AML-193 (cell line): ENCODE results near the gene TRABD2B.

Source experiments
- DNase-seq, 2 experiments: peaks; one replicate each; lab custom pipeline; 2025; lab: John Stamatoyannopoulos, UW

TRABD2B gene

DNA sequence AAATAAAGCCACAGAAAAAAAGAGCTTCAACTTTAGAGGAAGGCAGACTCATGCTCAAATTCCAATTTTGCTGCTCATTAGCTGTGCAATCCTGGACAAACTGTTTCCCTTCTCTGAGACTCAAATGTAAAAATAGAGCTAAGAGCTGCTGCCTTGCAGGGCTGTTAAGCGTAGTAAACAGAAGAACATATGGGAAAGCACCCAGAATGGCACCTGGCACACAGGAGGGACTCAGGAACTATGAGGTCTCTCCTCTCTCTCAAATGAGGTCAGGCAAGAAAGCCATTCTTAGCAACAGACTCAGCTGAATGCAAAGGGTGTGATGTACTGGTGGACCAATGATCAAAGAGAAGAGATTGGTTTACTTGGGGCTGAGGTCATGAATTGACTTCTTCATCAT lies 61.3 kb downstream of the TRABD2B start:
- DNase-seq, result no peak

- no peak for DNase-seq
These were observed 62.0 kb downstream of the TRABD2B start for GRCh38 chr1:47935163-47935562.

DNA sequence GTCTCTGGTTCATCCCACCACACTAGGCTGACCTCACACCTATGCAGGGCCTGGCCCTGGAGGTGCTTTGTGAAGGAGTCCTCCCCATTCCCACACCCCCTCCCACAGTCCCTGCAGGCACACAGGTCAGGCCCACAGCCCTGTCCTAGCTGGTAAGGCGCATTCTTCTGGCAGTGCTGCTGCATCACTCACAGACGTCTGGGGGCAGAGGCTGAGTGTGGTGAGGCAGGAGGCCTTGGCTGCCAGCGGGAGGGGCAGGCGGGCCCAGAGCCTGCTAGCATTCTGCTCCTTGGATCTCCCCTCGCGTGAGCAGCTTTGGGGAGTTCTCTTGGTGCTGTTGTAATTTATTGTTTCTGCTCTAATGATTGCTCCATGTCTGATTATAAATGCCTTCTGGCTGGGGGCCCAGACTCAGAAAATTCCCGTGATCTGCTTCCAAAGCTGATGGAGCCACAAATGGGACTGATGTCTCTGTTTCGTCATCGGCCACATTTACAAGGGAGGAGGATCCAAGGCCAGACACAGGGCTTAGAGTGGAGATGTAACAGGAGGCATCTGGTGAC lies 62.9 kb downstream of the TRABD2B start:
- no peak for DNase-seq

DNA sequence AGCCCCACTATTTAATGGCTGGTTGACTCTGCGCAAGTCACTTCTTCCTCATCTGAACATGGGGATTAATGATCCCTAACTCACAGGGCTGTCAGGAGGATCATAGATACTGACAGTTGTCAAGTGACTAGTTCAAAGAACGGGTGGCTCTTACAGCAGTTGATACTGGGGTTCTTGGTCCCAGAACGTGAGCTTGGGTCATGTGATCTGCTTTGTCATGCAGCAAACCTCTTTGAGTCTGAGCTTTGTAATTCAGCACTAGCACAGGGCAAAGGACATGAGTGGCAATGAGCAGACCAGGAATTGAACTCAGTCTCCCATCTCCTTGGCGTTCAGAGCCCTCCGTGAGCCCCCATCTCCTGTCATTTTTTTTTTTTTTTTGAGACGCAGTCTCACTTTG lies 64.4 kb downstream of the TRABD2B start:
- no peak for DNase-seq

DNA sequence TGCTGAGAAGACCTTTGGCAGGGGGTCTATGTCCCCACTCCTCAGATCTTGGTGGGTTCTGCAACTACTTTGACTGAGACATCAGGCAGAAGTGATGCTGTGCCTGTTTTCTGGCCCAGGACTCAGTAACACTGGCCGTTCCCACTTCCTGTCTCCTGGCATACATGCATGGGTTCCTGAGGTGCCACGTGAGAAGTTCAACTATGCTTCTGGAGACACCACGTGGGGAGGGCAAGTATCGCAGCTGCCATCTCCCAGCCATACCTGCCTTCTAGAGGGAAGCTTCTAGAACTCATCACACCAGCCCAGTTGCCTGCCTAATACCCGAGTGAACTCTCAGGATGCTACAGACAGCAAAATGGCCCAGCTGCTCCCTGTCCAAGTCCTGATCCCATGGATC lies 65.8 kb downstream of the TRABD2B start:
- no peak for DNase-seq

GRCh38 chr1:47930210-47930840 lies 66.9 kb downstream of the TRABD2B start:
- no peak for DNase-seq

- no peak for DNase-seq
These were observed 70.0 kb downstream of the TRABD2B start for GRCh38 chr1:47927165-47927564.

DNA sequence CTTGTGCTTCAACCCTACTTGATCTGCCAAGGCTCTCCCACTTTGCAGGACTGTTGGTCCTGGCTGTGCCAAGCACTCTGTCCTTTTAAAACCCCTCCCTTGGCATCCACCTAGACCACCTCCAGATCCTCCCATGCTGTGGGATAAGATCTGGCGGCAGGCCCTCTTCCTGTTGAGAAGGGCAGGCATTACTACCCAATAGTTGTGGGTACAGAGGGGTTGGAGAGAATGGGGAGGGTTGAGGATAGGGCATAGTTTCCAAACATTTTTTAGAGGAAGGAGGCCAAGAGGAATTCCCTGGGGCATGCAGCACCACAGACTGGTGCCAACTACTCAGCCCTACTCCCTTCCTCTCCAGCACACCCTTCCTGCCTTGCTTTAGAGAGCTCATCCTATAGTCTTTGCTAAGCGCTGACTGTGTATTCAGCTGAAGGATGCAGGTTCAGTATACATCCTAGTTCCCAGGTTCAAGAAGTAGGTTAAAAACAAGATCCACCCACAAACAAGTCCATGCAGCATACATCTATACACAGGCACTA lies 70.7 kb downstream of the TRABD2B start:
- no peak for DNase-seq

GRCh38 chr1:47924270-47925048 lies 72.7 kb downstream of the TRABD2B start:
- no peak for DNase-seq

GRCh38 chr1:47921935-47922415 lies 75.2 kb downstream of the TRABD2B start:
- DNase-seq, result no peak

DNA sequence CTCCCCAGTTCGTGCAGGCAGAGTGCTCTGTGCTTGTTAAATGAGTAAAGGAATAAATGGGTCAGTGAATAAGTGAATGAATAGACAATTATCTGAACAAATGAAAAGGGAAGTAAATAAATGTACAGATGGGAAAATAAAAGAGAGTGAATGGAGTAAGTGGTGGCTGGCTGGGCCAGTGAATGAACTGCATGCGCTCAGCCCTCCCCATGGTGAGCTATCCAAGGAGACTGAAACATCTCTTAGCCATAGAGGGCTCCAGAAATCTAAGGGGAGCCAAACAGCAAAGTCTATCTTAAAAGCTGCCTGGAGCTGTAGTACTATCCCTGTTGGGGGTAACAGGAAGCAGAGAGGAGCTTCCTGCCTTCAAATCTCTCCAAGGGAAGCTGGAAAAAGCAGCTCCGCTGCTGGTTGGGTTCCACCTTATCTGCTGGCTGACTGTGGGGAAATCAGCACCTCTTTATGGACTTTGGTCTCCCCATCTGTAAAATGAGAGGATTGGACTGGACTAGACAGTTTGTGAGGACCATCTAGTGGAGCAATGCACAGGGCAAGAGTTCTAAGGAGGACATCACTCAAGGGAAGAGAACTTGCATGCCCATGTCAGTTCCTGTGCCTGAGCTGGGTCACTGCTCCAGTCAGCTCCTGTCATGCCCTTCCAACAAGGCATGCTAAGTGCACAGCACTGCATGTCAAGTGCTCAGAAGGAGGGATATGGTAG lies 77.9 kb downstream of the TRABD2B start:
- no peak for DNase-seq

GRCh38 chr1:47918257-47918867 lies 78.8 kb downstream of the TRABD2B start:
- DNase-seq, result no peak

DNA sequence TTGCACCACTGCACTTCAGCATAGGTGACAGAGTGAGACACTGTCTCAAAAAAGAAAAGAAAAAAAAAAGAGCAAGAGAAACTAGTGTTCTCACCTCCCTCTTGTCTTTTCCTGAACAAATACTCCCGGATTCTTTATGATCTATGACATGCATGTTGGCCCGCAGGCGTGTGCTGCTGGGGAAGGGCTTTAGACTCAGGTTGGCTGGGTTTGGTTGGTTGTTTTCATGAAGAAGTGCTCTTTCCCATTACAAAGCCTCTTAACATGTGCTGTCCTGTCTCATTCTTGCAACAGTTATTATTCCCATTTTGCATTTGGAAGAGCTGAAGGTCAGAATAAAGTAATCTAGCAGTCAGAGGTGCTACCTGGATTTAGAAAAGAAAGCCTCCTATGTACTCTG lies 79.5 kb downstream of the TRABD2B start:
- no peak for DNase-seq

DNA sequence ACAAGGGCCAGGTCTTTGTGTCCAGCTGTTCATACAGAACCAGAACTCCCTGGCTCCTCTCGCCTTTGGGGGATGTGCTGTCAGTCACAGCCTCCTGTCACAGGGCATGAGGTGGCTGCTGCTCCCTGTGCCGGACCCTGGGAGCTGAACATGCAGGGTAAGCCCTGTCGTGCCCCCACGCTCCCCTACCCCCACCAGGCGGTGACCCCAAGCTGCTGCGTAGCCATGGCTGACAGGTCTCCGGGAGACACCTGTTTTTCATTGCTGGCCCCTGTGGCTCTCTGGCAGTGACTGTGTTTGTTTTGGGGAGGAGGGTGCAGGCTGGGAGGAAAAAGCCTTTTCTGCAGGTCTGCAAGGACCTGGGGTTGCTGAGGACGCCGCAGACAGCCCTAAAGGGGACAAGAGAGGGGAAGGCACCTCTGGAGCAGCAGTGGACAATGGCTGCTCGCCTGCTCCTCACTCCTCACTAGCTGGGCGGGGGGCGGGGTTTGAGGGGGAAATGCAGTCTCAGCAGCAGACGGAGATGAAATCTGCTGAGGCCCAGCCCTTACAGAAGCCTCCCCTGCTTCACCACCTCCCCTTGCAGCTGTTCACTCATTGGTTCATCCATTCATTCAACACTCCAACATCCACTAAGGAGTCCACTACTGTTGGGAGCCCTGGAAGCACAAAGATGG lies 81.4 kb downstream of the TRABD2B start:
- DNase-seq, result no peak

- DNase-seq, result no peak
These were observed 82.1 kb downstream of the TRABD2B start for GRCh38 chr1:47914952-47915676.

DNA sequence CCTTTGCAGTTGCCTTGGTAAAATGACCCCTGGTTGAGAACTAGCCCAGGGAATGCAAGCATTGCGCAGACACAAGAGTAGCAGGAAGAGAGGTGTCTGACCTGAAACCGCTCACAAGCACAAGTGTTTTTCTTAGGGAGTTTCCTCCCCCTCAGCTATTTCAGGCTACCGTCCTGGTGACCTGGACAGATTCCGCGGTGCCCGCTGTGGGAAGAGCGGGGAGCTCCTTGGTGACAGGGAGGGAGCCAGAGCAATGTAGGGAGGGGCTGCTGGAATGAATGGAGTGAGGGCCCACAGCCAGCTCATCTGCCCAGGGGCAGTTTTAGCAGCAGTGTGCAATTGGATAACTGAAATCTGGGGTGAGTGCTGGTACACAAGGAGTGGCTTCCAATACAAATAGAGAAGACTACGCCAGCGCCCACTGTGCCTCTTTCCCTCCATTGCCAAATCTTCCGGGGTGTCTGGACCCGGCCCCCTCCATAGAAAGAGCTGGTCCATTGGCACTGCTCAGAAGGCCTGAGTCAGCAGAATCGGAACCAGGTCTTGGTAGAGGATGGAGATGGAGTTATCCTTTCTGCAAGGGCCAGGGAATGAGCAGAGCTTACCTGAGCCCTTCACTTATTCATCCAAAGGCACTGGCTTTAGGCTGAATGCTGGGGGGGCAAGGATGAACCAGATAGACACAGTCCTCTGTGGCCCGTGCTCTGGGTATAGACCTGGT lies 82.8 kb downstream of the TRABD2B start:
- no peak for DNase-seq

DNA sequence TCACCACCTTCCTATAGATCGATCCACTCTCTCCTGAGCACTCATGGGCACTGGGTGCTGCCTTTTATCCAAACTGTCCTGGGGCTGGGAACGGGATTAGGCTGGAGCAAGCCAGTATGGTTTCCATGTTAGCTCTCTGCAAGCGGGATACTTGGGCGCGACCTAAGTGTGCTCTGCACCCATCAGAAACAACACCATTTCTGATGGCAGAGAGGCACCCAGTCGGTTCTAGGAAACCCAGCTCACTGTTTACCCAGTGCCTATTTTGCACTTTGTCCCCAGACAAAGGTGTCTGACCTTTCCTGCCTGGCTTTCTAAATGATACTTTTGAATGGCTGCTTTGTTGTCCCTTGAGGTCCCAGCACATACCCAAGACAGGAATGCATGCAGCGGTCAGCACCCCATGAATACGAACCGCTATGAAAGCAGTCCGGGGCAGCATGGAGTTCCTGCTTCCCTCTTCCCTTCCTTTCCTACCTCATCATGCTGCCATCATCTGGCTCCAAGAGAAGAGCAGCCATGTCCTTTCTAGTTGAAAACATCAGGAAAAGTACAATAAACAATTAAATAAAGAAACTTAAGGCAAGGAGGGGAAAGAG lies 83.9 kb downstream of the TRABD2B start:
- DNase-seq, result no peak

DNA sequence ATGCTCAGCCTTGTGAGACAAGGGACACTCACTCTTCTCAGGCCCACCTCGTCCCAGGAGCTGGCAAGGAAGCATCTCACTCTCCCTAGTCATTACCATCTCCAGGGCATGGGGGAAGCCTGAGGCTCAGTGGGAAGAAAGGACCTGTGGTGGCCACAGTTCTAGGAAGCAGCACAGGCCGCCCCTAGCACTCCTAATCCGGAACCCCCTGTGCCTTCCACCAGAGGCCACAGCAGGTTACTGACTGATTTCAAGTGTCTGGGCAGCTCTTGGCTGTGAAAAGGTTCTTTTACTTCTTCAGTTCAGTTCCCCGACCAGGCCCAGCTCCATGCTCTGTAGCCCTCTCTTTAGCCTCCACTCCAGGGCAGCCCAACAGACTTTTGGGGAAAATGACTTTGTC lies 84.4 kb downstream of the TRABD2B start:
- DNase-seq, result no peak

GRCh38 chr1:47911892-47912291 lies 85.3 kb downstream of the TRABD2B start:
- no peak for DNase-seq

DNA sequence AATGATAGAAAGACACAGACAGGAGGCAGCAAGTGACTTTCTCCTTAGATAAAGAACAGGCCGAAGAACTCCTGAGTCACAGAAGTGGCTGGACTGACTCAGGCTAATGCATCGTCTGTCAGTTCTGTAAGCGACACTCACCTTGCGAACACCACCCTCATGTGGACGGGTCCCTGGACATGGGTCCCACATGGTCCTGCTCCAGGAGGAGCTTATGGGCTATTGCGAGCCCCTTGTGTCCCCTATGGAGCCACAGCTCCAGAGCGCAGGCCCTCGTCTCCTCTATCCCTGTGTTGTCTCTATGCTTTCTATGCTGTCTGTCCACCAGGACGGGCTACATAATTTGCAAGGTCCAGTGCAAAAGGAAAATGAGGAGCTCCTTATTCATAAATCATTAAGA lies 85.8 kb downstream of the TRABD2B start:
- DNase-seq, result no peak
